HG02981 (cell line): ENCODE results near the gene ATG7.
"Not testable (repeated sequence)": the region's sequence is repeated elsewhere in the genome, so short reads cannot be mapped to it uniquely, and the experiment has no call there.

ENCODE experiments used
- ATAC-seq: cut with Tn5 transposase; IDR thresholded peaks from one replicate; pipeline ENCODE4 v1.9.1; 2021; ENCODE audit warnings: mild to moderate bottlenecking, moderate library complexity; ENCODE audit not compliant: unreplicated experiment

The ATG7 gene

GRCh38 chr3:11385891-11386290, 113.7 kb downstream of the ATG7 start:
- no peak for ATAC-seq

- no peak for ATAC-seq
These were observed 114.4 kb downstream of the ATG7 start for GRCh38 chr3:11386465-11387113.

- ATAC-seq = no peak
These were observed 117.4 kb downstream of the ATG7 start for GRCh38 chr3:11389386-11390268.

DNA sequence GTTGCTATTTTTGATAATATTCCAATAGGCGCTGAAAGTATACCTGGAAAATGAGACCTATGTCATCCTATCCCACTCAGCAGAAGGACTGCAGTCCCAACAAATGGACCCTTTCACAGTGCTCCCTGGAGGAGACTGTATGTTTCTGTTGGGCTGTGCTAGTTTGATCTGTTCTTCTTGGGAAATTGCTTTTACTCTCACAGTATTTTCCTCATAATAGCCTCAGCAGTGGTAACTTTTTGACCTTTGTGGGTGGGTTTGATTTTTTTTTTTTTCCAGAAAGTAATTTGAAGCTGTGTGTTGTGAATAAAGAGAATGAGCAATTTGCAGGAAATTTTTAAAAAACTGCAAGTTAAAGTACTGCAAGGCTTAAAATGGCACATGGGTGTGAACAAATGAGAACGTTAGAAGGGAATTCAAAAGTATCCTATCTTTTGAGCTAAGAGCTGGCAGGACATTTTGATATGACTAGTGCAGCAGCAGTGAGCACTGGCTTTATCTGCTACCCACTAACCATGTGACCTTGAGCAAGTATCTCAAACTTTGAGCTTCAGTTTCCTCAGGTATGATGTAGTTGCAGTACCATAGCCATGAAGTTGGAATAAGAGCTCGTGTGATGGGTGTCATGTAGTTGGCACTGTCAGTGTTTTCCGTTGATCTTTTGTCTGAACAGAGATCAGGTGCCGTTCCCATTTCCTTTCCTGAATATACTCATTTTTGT, 118.4 kb downstream of the ATG7 start:
- ATAC-seq = no peak

DNA sequence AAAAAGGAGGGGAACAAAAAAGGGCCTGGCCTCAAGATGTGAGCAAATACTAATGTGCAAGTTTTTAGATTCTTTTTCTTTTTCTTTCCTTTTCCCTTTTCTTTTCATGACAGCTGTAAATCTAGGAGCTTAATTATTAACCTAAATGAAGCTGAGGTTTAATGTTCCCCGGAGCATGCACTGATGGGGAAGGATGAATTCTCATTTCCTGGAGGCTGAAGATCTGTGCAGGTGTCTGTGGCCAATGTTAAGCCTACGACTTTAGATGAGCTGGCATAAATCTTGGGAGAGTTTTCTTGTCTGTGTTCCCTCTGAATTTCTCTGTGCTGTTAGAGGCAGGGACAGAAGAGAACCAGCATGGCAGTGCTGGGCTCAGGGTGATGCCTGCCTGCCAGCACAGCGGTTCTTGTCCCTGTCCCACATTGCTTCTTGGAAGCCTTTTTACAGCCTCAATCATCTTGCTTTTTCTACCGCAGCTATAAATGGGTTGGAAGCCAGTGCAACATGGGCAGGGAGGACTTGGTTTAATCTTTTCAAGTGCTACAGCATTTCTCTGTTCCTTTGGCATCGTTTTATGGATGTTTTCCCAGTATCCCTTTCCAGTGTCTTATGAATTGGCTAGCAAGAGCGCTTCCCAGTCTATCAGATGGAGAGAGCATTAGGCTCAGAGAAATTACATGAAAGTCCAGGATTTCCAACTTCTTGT, 119.1 kb downstream of the ATG7 start:
- ATAC-seq = no peak

DNA sequence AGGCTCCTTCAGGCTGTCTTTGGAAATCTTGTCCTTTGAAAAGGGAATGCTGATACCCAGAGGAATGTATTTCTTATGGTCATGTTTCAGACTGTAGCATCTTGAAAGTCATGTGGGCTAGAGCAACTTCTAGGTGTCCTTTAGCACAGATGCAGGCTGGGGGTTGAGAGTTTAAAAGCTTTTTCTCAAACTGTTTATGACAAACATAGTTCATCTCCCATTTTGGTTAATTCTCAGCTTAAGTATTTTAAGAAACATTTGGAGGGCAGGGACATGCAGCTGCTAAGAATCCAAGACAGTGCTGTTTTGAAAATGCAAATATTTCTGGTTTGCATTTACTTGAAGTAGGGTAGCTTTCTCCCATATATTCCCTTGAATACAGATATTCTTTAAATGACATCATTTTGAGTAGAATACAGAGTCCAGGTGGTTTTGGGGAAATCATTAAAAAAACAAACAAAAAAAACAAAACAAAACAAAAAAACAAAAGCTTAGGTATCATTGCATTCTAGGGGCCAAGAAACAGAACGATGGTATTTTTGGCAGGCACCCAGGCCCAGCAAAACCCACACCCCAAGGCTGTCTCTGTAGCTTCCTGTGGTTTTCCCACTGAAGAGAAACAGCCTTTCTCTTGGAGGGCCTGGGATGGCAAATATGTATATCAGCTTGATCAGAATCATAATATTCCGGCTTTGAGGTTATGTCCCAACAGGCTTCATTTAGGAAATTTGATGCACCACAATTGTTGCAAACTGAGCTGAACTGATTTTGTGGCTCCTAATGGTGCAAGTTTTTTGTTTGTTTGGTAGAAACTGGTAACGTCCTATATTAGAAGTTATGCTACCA, 120.0 kb downstream of the ATG7 start:
- no peak for ATAC-seq

DNA sequence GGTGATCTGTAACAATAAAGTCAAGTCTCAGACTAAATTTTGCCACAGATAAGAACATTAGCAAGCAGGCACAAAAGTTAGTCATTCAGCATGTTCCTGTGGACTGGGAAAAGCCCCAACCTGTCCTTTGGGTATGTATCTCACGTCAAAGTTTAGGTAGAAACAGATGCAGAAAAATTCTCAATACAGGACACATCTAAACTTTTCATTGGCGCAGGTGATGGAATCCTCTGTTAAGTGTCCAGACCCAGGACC, 120.6 kb downstream of the ATG7 start:
- no peak for ATAC-seq

- no peak for ATAC-seq
These were observed 121.2 kb downstream of the ATG7 start for GRCh38 chr3:11393401-11393800.

DNA sequence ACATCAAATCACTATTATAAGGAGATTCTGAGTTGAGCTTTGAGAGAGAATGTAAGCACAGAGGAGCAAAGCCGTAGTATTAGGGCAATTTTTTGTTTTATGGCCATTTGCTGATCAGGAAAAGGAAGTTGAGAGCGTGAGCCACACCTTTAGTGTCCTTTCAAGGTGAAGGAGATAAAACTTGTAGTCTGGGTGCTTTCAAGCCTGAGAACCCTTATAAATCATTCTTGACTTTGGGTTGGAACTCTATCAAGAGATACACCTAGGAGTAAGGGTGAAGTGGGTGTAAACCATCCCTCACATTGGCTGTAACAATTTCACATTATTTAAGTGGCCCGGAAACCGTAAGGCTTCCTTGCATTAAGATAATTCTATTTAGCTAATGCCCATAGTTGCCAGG, 122.2 kb downstream of the ATG7 start:
- no peak for ATAC-seq

DNA sequence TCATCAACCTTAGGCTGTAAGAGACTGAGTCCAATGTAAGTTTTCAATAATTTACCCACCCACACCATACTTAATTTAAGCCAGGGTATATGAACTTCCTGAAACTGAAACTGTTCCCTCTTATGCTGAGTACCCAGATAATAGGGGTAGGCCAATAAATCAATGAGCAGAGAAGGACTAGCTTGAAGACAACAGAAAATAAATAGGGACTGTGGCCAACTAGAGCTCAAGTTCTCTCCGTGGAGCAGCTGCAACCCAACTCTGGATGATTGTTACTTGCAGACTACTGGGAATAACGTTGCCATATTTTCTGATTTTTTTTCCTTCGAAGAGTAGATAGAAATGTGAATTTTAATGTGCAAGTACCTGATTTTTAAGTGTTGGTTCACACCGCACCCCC, 128.0 kb downstream of the ATG7 start:
- ATAC-seq = no peak

- no peak for ATAC-seq
These were observed 129.2 kb downstream of the ATG7 start for GRCh38 chr3:11401434-11401833.

GRCh38 chr3:11405323-11405722, 133.1 kb downstream of the ATG7 start:
- ATAC-seq = no peak

DNA sequence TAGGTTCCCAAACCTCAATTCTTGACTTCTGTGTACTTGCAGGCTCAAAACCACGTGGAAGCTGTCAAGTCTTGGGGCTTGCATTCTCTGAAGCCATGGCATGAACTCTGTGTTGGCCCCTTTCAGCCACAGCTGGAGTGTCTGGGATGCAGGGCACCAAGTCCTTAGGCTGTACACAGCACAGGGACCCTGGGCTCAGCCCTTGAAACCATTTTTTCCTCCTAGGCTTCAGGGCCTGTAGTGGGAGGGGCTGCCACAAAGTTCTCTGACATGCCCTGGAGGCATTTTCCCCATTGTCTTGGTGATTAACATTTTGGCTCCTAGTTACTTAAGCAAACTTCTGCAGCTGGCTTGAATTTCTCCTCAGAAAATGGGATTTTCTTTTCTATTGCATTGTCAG, 135.4 kb downstream of the ATG7 start:
- no peak for ATAC-seq

GRCh38 chr3:11408324-11408859, 136.2 kb downstream of the ATG7 start:
- ATAC-seq = not testable (repeated sequence)

GRCh38 chr3:11410564-11410963, 138.4 kb downstream of the ATG7 start:
- ATAC-seq = no peak

DNA sequence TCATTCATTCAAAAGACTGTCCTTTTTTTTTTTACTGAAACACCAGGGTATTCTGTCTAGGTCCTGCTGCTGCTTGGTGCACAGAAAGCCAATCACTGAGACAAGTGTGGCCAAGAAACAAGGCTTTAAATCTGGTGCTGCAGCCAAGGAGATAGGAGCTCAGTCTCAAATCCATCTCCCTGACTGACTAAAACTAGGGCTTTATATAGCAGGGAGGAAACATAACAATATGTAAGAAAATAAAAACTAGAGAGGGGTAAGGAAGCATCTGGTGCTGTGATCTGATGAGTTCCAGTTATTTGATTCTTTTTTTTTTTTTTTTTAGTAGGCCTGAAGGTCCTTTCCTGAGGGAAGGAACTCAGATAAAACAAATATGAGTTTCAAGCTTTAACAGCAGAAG, 139.8 kb downstream of the ATG7 start:
- ATAC-seq = no peak

DNA sequence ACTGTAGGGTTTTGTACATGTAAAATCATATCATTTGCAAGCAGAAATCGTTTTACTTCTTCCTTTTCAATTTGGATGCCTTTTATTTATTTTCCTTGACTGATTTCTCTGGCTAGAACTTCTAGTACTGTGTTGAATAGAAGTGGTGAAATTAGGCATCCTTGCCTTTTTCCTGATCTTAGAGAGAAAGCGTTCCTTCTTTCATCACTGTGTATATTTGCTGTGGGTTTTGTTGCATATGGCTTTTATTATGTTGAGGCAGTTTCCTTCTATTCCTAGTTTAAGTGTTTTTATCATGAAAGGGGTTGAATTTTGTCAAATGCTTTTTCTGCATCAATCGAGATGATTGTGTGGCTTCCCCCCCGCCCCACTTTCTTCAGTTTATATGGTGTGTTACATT, 140.9 kb downstream of the ATG7 start:
- no peak for ATAC-seq

DNA sequence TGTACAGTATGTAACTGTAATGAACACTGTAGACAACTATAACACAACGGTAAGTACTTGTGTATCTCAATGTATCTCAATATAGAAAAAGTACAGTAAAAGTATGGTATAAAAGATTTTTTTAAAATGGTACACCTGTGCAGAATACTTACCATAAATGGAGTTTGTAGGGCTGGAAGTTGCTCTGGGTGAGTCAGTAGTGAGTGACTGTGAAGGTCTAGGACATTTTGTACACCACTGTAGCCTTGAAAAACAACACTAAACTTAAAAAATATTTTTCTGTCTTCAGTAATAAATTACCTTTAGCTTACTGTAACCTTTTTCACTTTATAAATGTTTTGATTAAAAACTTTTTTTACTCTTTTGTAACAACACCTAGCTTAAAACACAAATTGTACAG, 142.9 kb downstream of the ATG7 start:
- ATAC-seq = no peak

GRCh38 chr3:11420066-11420465, 147.9 kb downstream of the ATG7 start:
- no peak for ATAC-seq

- ATAC-seq = no peak
These were observed 150.1 kb downstream of the ATG7 start for GRCh38 chr3:11422291-11422690.
